AG09309 (cell line): ENCODE data around the gene METAP1D.

ENCODE experiments used
- DNase-seq: peaks from one replicate; pipeline ENCODE4 v3.0.0-alpha.2; 2010; ENCODE audit warnings: low read depth
- H3K4me3 ChIP-seq: 2 replicates; pipeline ENCODE4 v1.5.1; 2011; ENCODE audit warnings: mild to moderate bottlenecking, low read depth, low read length, moderate library complexity; ENCODE audit not compliant: control insufficient read depth
- TF ChIP-seq, protein P1 (sequence below): IDR thresholded peaks from 2 replicates; pipeline ENCODE4 v1.5.1; 2011; ENCODE audit warnings: mild to moderate bottlenecking, low read depth, low read length, inconsistent platforms; ENCODE audit not compliant: insufficient read depth, control insufficient read depth; ENCODE audit errors: missing control alignments

Gene METAP1D

DNA sequence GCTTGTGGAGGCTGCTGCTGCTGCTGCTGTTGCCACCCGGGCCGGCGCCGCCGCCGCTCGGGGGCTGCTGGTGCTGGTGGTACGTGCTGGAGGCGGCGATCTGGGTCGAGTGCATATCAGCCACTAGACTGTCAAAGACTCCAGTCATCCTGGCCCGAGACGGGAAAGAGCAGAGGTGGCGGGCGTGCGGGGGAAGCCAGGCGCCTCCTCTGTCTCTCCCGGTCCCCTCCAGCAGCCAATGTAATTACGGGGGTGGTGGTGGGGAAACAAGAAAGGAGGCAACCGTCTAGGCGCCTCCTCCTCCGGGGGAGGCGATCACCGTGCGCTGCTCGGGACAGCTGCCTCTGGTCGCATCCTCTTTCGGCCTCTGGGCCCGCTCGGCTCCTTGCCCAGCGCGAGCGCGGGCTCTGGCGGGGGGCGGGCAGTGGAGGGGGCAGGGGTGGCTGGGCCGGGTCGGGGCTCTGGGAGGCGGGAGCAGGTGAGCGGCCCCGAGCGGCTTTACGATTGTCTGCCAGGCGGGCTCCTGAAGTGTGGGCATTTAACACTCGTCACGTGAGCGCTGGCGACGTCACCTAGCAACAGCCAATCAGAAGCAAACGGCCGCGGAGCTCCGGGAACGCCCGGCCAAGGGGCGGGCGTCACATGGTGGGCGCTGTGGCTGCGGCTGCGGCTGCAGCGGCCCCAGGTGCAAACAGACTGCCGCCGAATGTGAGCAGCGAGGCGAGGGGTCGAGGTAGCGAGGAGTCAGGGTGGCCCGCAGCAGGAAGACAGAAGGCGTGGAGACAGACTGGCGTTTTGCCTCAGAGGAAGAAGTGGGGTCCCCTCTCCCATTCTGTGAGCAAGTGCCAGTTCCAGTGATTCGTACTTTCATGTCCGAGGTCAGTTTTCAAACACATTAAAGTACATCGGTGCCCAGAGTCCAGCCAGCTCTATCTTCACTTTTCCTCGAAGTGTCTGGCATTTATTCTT is 102.9 kb downstream of the METAP1D start, which contains the start of gene DLX2:
TSS of gene DLX2 (minus strand) at position 510 of the 969 bp plus-strand sequence. CDS start at position 148, 362 bp downstream.
- TF ChIP-seq, protein P1, sequence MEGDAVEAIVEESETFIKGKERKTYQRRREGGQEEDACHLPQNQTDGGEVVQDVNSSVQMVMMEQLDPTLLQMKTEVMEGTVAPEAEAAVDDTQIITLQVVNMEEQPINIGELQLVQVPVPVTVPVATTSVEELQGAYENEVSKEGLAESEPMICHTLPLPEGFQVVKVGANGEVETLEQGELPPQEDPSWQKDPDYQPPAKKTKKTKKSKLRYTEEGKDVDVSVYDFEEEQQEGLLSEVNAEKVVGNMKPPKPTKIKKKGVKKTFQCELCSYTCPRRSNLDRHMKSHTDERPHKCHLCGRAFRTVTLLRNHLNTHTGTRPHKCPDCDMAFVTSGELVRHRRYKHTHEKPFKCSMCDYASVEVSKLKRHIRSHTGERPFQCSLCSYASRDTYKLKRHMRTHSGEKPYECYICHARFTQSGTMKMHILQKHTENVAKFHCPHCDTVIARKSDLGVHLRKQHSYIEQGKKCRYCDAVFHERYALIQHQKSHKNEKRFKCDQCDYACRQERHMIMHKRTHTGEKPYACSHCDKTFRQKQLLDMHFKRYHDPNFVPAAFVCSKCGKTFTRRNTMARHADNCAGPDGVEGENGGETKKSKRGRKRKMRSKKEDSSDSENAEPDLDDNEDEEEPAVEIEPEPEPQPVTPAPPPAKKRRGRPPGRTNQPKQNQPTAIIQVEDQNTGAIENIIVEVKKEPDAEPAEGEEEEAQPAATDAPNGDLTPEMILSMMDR: no peak
- peak within 1 kb of the TSS; percentile 86 for H3K4me3 ChIP-seq
- DNase-seq: no peak

DNA sequence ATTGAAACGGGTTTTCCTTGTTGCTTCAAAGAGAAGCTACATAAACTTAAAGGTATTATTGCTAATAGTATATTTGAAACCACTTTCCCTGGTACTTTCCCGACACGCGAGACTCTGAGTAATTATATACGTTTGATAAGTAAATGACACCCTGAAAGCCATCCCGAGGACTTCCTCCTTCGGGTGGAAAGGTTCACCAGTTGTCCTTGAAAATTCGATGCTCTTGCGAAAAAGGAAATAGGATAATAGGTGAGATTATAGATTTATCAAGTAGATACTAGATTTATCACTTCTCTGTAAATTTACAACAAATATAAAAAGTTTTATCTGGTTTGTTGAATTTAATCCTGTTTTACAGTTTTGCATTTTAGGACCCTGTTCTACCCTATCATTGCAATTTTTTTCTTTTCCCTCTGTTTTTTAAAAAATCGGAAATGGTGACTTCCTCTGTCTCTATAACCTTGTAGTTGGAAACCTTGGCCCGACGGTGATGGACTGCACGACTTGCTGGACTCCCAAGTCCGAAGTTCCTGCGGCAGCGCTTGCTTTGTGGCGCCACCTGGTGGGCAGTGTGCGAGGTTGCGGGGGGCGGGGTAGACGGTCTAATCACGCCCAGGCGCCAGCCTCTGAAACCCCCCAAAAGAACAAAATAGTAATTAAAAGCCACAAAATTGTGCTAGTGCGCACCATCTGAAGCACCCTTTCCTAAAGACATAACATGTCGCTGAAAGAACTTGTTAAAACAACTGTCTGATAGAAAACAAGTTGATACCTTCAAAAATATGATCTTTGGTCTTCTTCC is 103.9 kb downstream of the METAP1D start:
- peak overlapping the region; percentile 86; the same call in 1 of the 2 replicates for H3K4me3 ChIP-seq
- DNase-seq: no peak
- TF ChIP-seq, protein P1: peak; percentile 95

DNA sequence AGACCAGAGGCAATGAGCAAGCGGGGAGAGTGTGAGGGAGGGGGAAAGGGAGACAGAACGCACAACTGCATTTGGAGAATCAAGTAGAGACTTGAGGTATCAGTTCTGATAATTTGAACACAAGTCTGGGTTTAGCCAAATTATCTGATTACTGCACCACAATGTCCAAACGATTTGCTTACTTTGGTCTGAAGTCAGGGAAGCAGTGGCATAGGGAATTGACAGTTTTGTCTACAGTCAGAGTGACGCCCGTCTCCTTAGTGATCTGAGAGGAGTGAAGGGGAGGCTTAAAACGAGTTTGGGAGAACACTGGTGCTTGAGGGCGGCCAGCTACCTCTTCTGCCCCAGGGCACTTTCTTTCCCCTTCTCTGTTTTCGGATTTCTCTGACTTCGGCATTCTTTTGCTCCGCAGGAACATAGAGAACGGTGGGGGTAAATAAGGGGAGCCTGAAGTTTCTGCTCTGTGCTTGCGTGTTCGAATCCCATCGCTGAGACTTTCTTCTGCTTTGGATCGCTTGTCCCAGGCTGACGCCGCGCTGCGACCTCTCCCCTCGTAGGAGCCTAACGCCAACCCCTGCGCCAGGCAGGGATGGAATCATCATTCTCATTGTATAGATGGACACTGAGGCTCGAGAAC is 105.8 kb downstream of the METAP1D start:
- peak overlapping the region; percentile 56 for H3K4me3 ChIP-seq
- no peak for DNase-seq

DNA sequence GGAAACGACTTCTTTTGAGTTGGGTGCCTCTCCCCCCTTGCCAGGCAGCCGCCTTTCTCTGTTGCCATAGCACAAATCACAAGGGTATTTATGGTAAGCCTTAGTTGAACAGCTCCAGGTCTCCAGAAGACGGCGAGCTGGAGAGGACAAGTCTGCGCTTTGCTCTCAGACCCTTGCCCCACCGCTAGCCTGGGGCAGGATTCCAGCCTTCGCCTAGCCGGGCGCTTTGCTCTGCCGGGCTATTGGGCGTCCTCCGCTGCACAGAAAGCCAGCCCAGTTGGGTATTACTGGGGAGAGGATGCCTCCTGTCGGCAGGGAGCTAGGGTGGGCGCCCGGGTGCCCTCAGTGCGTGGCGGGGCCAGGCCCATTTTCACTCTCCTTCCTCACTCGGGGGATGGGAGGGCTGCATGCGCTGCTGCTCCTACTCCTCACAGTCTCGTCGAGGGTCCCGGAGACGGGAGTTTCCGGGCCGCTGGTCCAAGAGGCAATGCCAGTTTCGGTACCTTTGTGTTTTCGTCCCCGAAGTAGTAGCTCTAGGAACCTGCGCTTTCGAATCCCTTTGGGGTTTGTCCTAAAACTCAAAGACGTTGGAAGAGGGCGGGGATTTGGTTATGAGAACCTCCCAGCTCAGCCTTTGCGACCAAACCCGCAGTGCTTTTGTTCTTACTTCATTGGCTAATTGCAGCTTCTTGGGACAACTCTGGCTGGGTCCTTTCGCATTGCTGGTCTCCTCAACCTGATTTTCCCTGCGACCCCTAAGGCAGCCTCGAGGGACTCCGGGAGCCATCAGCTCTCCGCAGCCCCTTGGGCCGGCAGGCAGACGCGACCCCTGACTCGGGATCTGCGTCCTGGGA is 106.6 kb downstream of the METAP1D start:
- DNase-seq: no peak
- TF ChIP-seq, protein P1: peak; percentile 80
- peak overlapping the region; percentile 56 for H3K4me3 ChIP-seq

More for the DNA sequence above, 105.8 kb downstream of the METAP1D start:
- TF ChIP-seq, protein P1: no peak

DNA sequence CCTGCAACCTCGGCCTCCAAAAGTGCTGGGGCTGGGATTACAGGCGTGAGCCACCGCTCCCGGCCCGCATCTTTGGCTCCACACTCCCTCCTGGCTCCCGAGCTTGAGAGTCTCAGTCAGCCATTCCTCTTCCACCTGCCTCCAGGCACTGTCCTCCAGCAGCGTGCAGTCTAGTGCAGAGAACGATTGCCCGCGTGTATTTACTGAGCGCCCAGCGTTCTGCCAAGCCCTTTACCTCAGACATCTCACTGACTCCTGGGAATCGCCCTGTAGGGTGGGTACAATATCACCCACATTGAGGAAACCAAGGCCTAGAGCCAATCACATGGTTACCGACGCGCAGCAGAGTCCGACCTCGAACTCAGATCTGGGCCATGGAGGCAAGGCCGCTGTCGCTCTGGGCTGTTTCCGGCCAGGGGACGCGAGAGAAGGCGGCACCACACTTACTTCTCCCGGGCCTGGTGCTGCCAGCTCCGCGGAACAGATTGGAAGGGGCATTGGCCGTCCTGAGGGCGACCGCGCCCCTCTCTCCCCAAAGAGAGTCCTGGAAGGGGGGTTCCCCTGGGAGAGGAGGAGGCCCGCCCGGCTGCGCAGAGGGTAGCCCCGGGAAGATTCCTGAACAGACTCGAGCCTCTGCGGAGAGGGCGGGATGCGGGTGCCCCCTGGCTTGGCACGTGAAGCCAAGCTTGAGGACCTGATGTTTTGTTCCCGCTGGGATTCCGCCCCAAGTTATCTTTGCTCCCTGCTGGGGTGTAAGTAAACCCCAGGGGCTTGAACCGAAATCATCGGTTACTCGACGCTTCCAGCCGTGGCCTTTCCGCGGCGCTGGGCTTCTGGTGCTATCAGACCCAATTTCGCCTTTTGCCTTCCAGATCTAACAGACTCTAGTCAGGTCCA is 108.2 kb downstream of the METAP1D start:
- no peak overlapping the region for H3K4me3 ChIP-seq
- DNase-seq: no peak
- TF ChIP-seq, protein P1: no peak
